Neural cell (in vitro differentiated cells): ENCODE results near the gene ADAM10. TPM values are rescaled to one million over a fixed set of nuclear protein-coding genes. Genes with fewer than 3 reads are reported as not detected.

Experiments
- H2AFZ ChIP-seq: fragments of 200-600, 300-800 bp; sonication (generic), shearing (Covaris generic); 2 replicates; pipeline ENCODE4 v1.6.0; 2014; ENCODE audit warnings: low read depth, mild to moderate bottlenecking, antibody characterized with exemption, low read length, moderate library complexity
- H3F3A ChIP-seq: fragments of 200-600 bp; shearing (Covaris generic); 2 replicates; pipeline ENCODE4 v1.6.1; 2016; ENCODE audit warnings: mild to moderate bottlenecking, moderate library complexity, mixed read lengths, antibody characterized with exemption, low read length; ENCODE audit not compliant: insufficient read depth, poor library complexity, severe bottlenecking
- H3K27ac ChIP-seq: fragments of 200-600, 300-800 bp; sonication (generic), shearing (Covaris generic); 2 replicates; pipeline ENCODE4 v1.5.1; 2014; ENCODE audit warnings: mild to moderate bottlenecking, low read length, moderate library complexity
- H3K27me3 ChIP-seq: fragments of 300-800, 200-600 bp; sonication (generic), shearing (Covaris generic); 2 replicates; pipeline ENCODE4 v1.6.0; 2014; ENCODE audit warnings: mild to moderate bottlenecking, low read depth, low read length, moderate library complexity; ENCODE audit not compliant: insufficient read depth
- H3K36me3 ChIP-seq: fragments of 300-800, 200-600 bp; sonication (generic), shearing (Covaris generic); 2 replicates; pipeline ENCODE4 v1.5.1; 2014; ENCODE audit warnings: mild to moderate bottlenecking, antibody characterized with exemption, low read length, moderate library complexity; ENCODE audit not compliant: insufficient read depth
- H3K4me2 ChIP-seq: fragments of 300-800, 200-600 bp; sonication (generic), shearing (Covaris generic); 2 replicates; pipeline ENCODE4 v1.6.0; 2014; ENCODE audit warnings: mild to moderate bottlenecking, low read length
- H3K4me3 ChIP-seq: fragments of 300-800, 200-600 bp; sonication (generic), shearing (Covaris generic); 2 replicates; pipeline ENCODE4 v1.5.1; 2014; ENCODE audit warnings: mild to moderate bottlenecking, low read length, moderate library complexity
- H3K79me2 ChIP-seq: fragments of 200-600 bp; shearing (Covaris generic); replicated peaks from 2 replicates; pipeline ENCODE4 v1.6.0; 2014; ENCODE audit warnings: mild to moderate bottlenecking, low read length, moderate library complexity; ENCODE audit not compliant: insufficient read depth
- H3K9ac ChIP-seq: fragments of 300-800, 200-600 bp; sonication (generic), shearing (Covaris generic); 2 replicates; pipeline ENCODE4 v1.6.1; 2016; ENCODE audit warnings: mild to moderate bottlenecking, low read length, mixed read lengths
- H3K9me2 ChIP-seq: fragments of 200-600 bp; shearing (Covaris generic); 2 replicates; pipeline ENCODE4 v1.6.1; 2016; ENCODE audit warnings: mild to moderate bottlenecking, low read length, mixed read lengths; ENCODE audit not compliant: insufficient read depth
- H3K9me3 ChIP-seq: fragments of 200-600, 300-800 bp; sonication (generic), shearing (Covaris generic); 2 replicates; pipeline ENCODE4 v1.6.1; 2016; ENCODE audit warnings: mild to moderate bottlenecking, mixed run types, low read length, moderate library complexity, mixed read lengths
- H4K20me1 ChIP-seq: fragments of 200-600 bp; shearing (Covaris generic); 2 replicates; pipeline ENCODE4 v1.6.1; 2016; ENCODE audit warnings: mild to moderate bottlenecking, mixed run types; ENCODE audit not compliant: insufficient read depth
- CTCF ChIP-seq: fragments of 450-650 bp; IDR thresholded peaks from 2 replicates; pipeline ENCODE4 v1.5.1; 2014; ENCODE audit warnings: antibody characterized with exemption, mild to moderate bottlenecking, moderate library complexity; ENCODE audit not compliant: poor library complexity, severe bottlenecking
- EP300 ChIP-seq: fragments of 450-650 bp; conservative IDR thresholded peaks from 2 replicates; pipeline ENCODE4 v1.6.1; 2014; ENCODE audit warnings: antibody characterized with exemption, mild to moderate bottlenecking, moderate library complexity; ENCODE audit not compliant: poor library complexity, severe bottlenecking
- EZH2 ChIP-seq: fragments of 200-600, 300-800 bp; shearing (Covaris generic), sonication (generic); IDR thresholded peaks from 2 replicates; pipeline ENCODE4 v1.6.1; 2014; ENCODE audit warnings: antibody characterized with exemption, low read length, borderline replicate concordance, mild to moderate bottlenecking; ENCODE audit not compliant: insufficient read depth, poor library complexity, severe bottlenecking
- MXI1 ChIP-seq: fragments of 450-650 bp; conservative IDR thresholded peaks from 2 replicates; pipeline ENCODE4 v1.6.1; 2014; ENCODE audit warnings: antibody characterized with exemption, mild to moderate bottlenecking; ENCODE audit not compliant: poor library complexity, severe bottlenecking
- POLR2AphosphoS5 ChIP-seq: IDR thresholded peaks from 2 replicates; pipeline ENCODE4 v1.6.1; 2012
- REST ChIP-seq: IDR thresholded peaks from 2 replicates; pipeline ENCODE4 v1.6.1; 2012; ENCODE audit warnings: borderline replicate concordance
- SMC3 ChIP-seq: fragments of 450-650 bp; conservative IDR thresholded peaks from 2 replicates; pipeline ENCODE4 v1.6.1; 2014; ENCODE audit warnings: antibody characterized with exemption, mild to moderate bottlenecking, moderate library complexity; ENCODE audit not compliant: poor library complexity
- TAF1 ChIP-seq: IDR thresholded peaks from 2 replicates; pipeline ENCODE4 v1.6.1; 2012; ENCODE audit warnings: low read depth
- polyA plus RNA-seq: library from polyadenylated mRNA; depleted of rRNA; stranded (reverse); fragments of >200 nt; gene quantifications from 2 replicates; pipeline ENCODE4 v1.2.3, GENCODE V29; 2014

Gene ADAM10
- polyA plus RNA-seq, 1 donor from 2014 or later: 66.3 TPM

GRCh38 chr15:58556541-58556940, 193.0 kb downstream of the ADAM10 start:
- Histone ChIP-seq H3K9me3 (no peaks in the 10 kb centered on the region), H3K4me3 (no peak overlapping the region), H3K27me3 (no peaks in the 10 kb centered on the region), H3K36me3 (no peaks in the 10 kb centered on the region), H3K9me2 (no peaks in the 10 kb centered on the region), H3K79me2 (no peaks in the 10 kb centered on the region), H3K9ac (no peak overlapping the region), H3K27ac (no peak overlapping the region), H2AFZ (no peak overlapping the region), H3K4me2 (no peak overlapping the region), H3F3A (no peaks in the 10 kb centered on the region), H4K20me1 (no peaks in the 10 kb centered on the region)
- no peak for TF ChIP-seq MXI1
- TF ChIP-seq EP300: no peak
- no peak for TF ChIP-seq CTCF
- TF ChIP-seq REST: no peak
- TF ChIP-seq POLR2AphosphoS5: no peak

GRCh38 chr15:58556028-58556361, 193.5 kb downstream of the ADAM10 start:
- Histone ChIP-seq H3K27me3 (no peaks in the 10 kb centered on the region), H3K4me2 (no peak overlapping the region), H3K4me3 (no peak overlapping the region), H2AFZ (no peak overlapping the region), H3K9ac (no peak overlapping the region), H4K20me1 (no peaks in the 10 kb centered on the region), H3K27ac (no peak overlapping the region), H3F3A (no peaks in the 10 kb centered on the region), H3K36me3 (no peaks in the 10 kb centered on the region), H3K9me2 (no peaks in the 10 kb centered on the region), H3K79me2 (no peaks in the 10 kb centered on the region), H3K9me3 (no peaks in the 10 kb centered on the region)
- TF ChIP-seq MXI1 (no peak), TAF1 (no peak), REST (no peak), EZH2 (no peak), SMC3 (no peak)
